RCC 7860 (cell line): ENCODE measurements around the gene CLEC16A.

Source experiments
- DNase-seq: peaks from one replicate; pipeline ENCODE4 v3.0.0-alpha.2; 2015; ENCODE audit warnings: low spot score
- FAIRE-seq: peaks from 2 replicates; lab custom pipeline; 2012; peaks lifted over from hg19 to GRCh38; lab: Jason Lieb, UNC

CLEC16A gene

DNA sequence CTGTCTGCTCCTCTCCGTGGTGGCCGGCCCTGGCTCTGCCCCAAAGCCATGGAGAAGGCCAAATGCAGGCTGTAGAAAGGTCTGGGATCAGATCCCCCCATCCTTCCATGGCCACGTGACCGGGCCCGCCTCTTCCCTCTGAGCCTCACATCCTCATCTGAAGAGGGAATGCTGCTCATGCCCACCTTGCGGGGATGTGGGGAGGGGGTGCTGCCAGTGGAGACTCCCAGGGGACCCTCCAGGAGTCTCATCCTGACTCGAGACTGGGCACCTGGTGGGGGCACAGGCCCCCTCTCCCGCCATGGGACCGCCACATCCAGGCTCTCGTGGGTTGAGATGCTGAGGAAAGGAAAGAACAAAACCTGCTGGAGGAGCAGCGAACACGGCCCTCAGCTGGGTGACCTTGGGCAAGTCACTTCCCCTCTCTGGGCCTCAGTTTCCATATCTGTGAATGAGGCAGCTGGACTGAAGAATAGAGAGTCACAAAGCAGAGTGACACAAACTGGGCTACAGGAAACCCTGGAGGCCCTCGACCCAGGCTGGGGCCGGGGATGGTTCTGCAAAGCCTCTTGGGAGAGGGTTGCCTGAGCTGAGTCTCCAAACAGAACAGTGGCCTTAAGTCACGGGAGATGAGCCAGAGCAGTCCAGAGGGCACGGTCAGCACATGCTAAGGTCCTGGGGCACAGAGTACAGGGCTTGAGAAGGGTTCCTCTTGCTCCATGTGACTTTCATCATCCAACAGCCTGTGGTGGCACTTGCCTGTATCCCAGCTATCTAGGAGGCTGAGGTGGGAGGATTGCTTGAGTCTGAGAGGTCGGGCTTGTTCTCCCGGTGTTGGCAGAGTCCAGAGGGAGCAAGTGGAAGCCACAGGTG lies 281.5 kb downstream of the CLEC16A start:
- DNase-seq: no peak
- no peak for FAIRE-seq

DNA sequence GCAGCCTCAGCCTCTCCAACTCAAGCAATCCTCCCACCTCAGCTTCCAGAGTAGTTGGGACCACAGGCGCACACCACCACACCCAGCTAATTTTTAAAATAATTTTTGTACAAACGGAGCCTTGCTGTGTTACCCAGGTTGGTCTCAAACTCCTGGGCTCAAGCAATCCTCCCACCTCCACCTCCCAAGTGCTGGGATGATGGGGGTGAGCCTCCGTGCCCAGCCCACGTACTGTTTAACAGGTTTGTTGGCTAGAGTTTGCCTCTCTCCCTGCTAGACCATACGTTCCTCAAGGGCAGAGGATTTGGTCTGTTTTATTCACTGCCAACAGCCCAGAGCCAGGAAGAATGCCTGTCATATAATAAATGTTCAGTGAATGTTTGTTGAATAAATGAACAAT lies 285.1 kb downstream of the CLEC16A start:
- DNase-seq: no peak
- no peak for FAIRE-seq

DNA sequence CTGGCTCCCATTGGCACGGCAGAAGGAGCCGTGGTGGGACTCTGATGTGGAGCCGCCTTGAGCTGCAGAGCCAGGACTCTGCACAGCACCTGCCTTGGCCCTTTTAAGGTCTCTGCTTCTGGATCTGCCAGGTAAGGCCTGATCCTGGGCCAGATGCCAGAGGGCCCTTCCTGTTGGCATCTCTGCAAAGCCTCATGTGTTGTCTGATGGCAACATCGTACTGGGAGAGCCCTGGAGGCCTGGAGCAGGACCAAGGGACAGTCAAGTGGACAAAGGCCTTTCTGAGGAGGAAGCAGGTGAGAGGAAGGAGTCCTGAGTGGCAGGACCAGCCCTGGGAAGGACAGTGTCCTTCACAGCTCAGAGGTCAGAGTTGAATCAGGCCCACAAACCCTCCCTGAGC lies 285.5 kb downstream of the CLEC16A start:
- no peak for FAIRE-seq
- no peak for DNase-seq

DNA sequence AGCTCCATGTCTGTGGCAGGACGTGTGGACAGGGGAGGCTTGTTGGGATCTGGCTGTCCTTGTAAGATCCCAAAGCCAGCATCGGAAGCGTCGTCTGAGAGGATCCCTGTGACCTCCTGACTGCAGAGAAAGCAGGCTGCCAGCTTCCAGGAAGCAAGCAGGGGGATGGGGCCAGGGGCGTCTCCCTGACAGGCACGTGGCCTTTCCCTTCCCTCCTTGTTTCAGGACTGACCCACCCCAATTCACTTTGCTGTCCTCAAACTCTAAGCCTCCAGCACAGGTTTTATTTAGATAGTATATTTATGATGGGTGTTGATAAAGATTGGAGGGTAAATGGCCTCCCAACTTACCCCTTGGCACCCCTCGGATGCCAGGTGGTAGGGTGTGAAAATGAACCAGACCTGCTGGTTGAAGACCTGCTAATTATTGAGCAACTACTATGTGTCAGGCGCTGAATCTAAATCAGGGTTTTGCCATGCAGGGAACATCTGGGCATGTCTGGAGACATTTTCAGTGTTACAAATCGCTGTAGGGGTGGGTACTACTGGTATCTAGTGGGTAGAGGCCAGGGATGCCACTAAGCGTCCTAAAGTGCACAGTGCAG lies 287.1 kb downstream of the CLEC16A start:
- FAIRE-seq (no peak), DNase-seq (no peak)
